HCT116 (cell line): Measurements from ENCODE around the gene NCLN. TPM values are rescaled to one million over a fixed set of nuclear protein-coding genes. Genes with fewer than 3 reads are reported as not detected.

ENCODE experiments used
- ATAC-seq: fragments of 200-7000 bp; cut with Tn5 transposase; 2 replicates; pipeline ENCODE4 v1.9.1; 2020; ENCODE audit warnings: mild to moderate bottlenecking, moderate library complexity
- BruUV-seq: library from RNA; stranded (reverse); fragments of 400-500 nt; replicated peaks from 2 replicates; lab custom pipeline; 2021; lab: Mats Ljungman, UMichigan
- CTCF ChIA-PET: fragments of 300-600 bp; sonication (Branson Sonifier 250); formaldehyde crosslinking; loops from one replicate; lab custom pipeline; 2021; ENCODE audit warnings: antibody characterized with exemption; lab: Charles Lee
- POLR2A ChIA-PET: fragments of 300-600, 350-600 bp; sonication (Branson Sonifier 250); formaldehyde crosslinking; loops from one replicate; lab custom pipeline; 2021; ENCODE audit warnings: antibody characterized with exemption; lab: Charles Lee
- RAD21 ChIA-PET, 2 experiments: fragments of 300-600 bp; sonication (Branson Sonifier 250); formaldehyde crosslinking; loops; one replicate each; lab custom pipeline; 2023; ENCODE audit warnings: low total read pairs in 2 of 2; ENCODE audit not compliant: uncharacterized antibody in 2 of 2, unreplicated experiment in 2 of 2, low non-redundant PET in 1 of 2; lab: Charles Lee
- DNase-seq: peaks from one replicate; pipeline ENCODE4 v3.0.0-alpha.2; 2010; ENCODE audit warnings: low read depth, low spot score
- H2AFZ ChIP-seq: fragments of 200-600 bp; shearing (Covaris generic), sonication (generic); 2 replicates; pipeline ENCODE4 v1.6.1; 2017; ENCODE audit warnings: low read depth, mixed run types, mixed read lengths, antibody characterized with exemption, low read length; ENCODE audit not compliant: poor library complexity, severe bottlenecking
- H3K27ac ChIP-seq: 2 replicates; pipeline ENCODE4 v1.5.1; 2012; ENCODE audit warnings: low read depth, low read length
- H3K27me3 ChIP-seq: fragments of 200-600 bp; sonication (generic); 2 replicates; pipeline ENCODE4 v1.6.1; 2016; ENCODE audit warnings: mixed run types, low read length, mixed read lengths; ENCODE audit not compliant: insufficient read depth
- H3K36me3 ChIP-seq, 2 experiments: fragments of 200-500 bp in 1 of 2; fragments of 200-600 bp in 1 of 2; sonication (Bioruptor generic) in 1 of 2; sonication (generic) in 1 of 2; 2 replicates each; pipeline versions ENCODE4 v1.5.1 to v1.6.1; 2014 to 2016; ENCODE audit warnings: low read length in 2 of 2, inconsistent platforms in 1 of 2, mixed read lengths in 1 of 2, mixed run types in 1 of 2; ENCODE audit not compliant: insufficient read depth in 2 of 2, control insufficient read depth in 1 of 2
- H3K4me1 ChIP-seq, 2 experiments: fragments of 200-600 bp in 1 of 2; sonication (generic) in 1 of 2; 2 replicates each; pipeline versions ENCODE4 v1.5.1 to v1.6.1; 2012 to 2017; ENCODE audit warnings: low read length in 2 of 2, inconsistent platforms in 1 of 2, mild to moderate bottlenecking in 1 of 2, mixed read lengths in 1 of 2, mixed run types in 1 of 2, moderate library complexity in 1 of 2; ENCODE audit not compliant: insufficient read depth in 2 of 2, control insufficient read depth in 1 of 2
- H3K4me2 ChIP-seq: fragments of 200-600 bp; sonication (generic); 2 replicates; pipeline ENCODE4 v1.6.1; 2017; ENCODE audit warnings: mixed run types, low read length, mixed read lengths
- H3K4me3 ChIP-seq, 2 experiments: fragments of 200-600 bp in 1 of 2; sonication (generic) in 1 of 2; replicated peaks in 1 of 2; 2 replicates each; pipeline ENCODE4 v1.5.1; 2011 to 2016; ENCODE audit warnings: low read length in 2 of 2, control low read depth in 1 of 2, low read depth in 1 of 2, mild to moderate bottlenecking in 1 of 2, mixed read lengths in 1 of 2, mixed run types in 1 of 2
- H3K79me2 ChIP-seq: fragments of 200-600 bp; sonication (generic); 2 replicates; pipeline ENCODE4 v1.6.1; 2017; ENCODE audit warnings: mild to moderate bottlenecking, mixed run types, low read length, moderate library complexity, mixed read lengths; ENCODE audit not compliant: insufficient read depth
- H3K9ac ChIP-seq: fragments of 200-600 bp; sonication (generic); 2 replicates; pipeline ENCODE4 v1.6.1; 2016; ENCODE audit warnings: low read length, mixed read lengths
- H3K9me2 ChIP-seq: fragments of 200-600 bp; sonication (generic), shearing (Covaris generic); 2 replicates; pipeline ENCODE4 v1.6.1; 2017; ENCODE audit warnings: mixed run types, mild to moderate bottlenecking, moderate library complexity; ENCODE audit not compliant: insufficient read depth
- H3K9me3 ChIP-seq, 2 experiments: fragments of 200-500 bp in 1 of 2; fragments of 200-600 bp in 1 of 2; sonication (Bioruptor generic) in 1 of 2; sonication (generic) in 1 of 2; 2 replicates each; pipeline ENCODE4 v1.6.1; 2014 to 2017; ENCODE audit warnings: low read length in 2 of 2, mixed read lengths in 2 of 2, inconsistent platforms in 1 of 2, low read depth in 1 of 2, mild to moderate bottlenecking in 1 of 2, mixed run types in 1 of 2, moderate library complexity in 1 of 2; ENCODE audit not compliant: control insufficient read depth in 1 of 2, insufficient read depth in 1 of 2
- H4K20me1 ChIP-seq: fragments of 200-600 bp; sonication (generic), shearing (Covaris generic); 2 replicates; pipeline ENCODE4 v1.6.1; 2017; ENCODE audit warnings: mixed run types, mild to moderate bottlenecking, moderate library complexity; ENCODE audit not compliant: insufficient read depth
- CEBPB ChIP-seq: IDR thresholded peaks from 2 replicates; pipeline ENCODE4 v1.6.1; 2012; ENCODE audit warnings: low read depth
- EZH2 ChIP-seq: fragments of 200-600 bp; sonication (generic); IDR thresholded peaks from 2 replicates; pipeline ENCODE4 v1.6.1; 2017; ENCODE audit warnings: antibody characterized with exemption, mixed run types
- JUND ChIP-seq: IDR thresholded peaks from 2 replicates; pipeline ENCODE4 v1.6.1; 2012
- POLR2A ChIP-seq: IDR thresholded peaks from 2 replicates; pipeline ENCODE4 v1.7.0; 2011; ENCODE audit warnings: borderline replicate concordance; ENCODE audit not compliant: insufficient read depth, insufficient read length; ENCODE audit errors: extremely low read depth
- POLR2AphosphoS5 ChIP-seq: IDR thresholded peaks from 2 replicates; pipeline ENCODE4 v1.6.1; 2011; ENCODE audit warnings: mild to moderate bottlenecking, low read depth, low read length, moderate library complexity
- RAD21 ChIP-seq: IDR thresholded peaks from 2 replicates; pipeline ENCODE4 v1.6.1; 2012; ENCODE audit warnings: low read depth, mild to moderate bottlenecking
- SIN3A ChIP-seq: IDR thresholded peaks from 2 replicates; pipeline ENCODE4 v1.6.1; 2012; ENCODE audit warnings: low read depth
- SRF ChIP-seq: IDR thresholded peaks from 2 replicates; pipeline ENCODE4 v1.6.1; 2012; ENCODE audit warnings: low read depth
- TCF7L2 ChIP-seq: IDR thresholded peaks from 2 replicates; pipeline ENCODE4 v1.7.0; 2011; ENCODE audit warnings: borderline replicate concordance, inconsistent platforms; ENCODE audit not compliant: insufficient read depth, insufficient read length; ENCODE audit errors: extremely low read depth
- YY1 ChIP-seq: IDR thresholded peaks from 2 replicates; pipeline ENCODE4 v1.6.1; 2011; ENCODE audit warnings: low read length, low read depth, moderate library complexity, mild to moderate bottlenecking; ENCODE audit not compliant: insufficient replicate concordance; ENCODE audit errors: extremely low read depth
- ZNF274 ChIP-seq: fragments of 200-500 bp; sonication (Bioruptor generic); IDR thresholded peaks from 2 replicates; pipeline ENCODE4 v1.6.1; 2014; ENCODE audit warnings: mild to moderate bottlenecking, low read depth, low read length, inconsistent platforms
- intact Hi-C: fragments of 100-400 bp; cut with micrococcal nuclease; formaldehyde crosslinking; loops from 2 replicates; pipeline ENCODE4 v1.10.0; 2022
- total RNA-seq: library from RNA; stranded (reverse); gene quantifications from one replicate; pipeline ENCODE4 v1.2.1, GENCODE V29; 2021; ENCODE audit not compliant: unreplicated experiment
- TF ChIP-seq, protein P1 (sequence below), 3 experiments: fragments of 200-600 bp in 1 of 3; sonication (generic) in 1 of 3; IDR thresholded peaks in 2 of 3; conservative IDR thresholded peaks in 1 of 3; 2 replicates each; pipeline ENCODE4 v1.5.1; 2012 to 2017; ENCODE audit warnings: low read depth in 2 of 3, low read length in 2 of 3, antibody characterized with exemption in 1 of 3, borderline replicate concordance in 1 of 3, control low read depth in 1 of 3, mild to moderate bottlenecking in 1 of 3, mixed read lengths in 1 of 3, mixed run types in 1 of 3, moderate library complexity in 1 of 3; ENCODE audit not compliant: insufficient read depth in 1 of 3
- TF ChIP-seq, protein P2 (sequence below): IDR thresholded peaks from 2 replicates; pipeline ENCODE4 v1.6.1; 2012; ENCODE audit warnings: low read depth
- TF ChIP-seq, protein P3 (sequence below): IDR thresholded peaks from 2 replicates; pipeline ENCODE4 v1.6.1; 2011; ENCODE audit warnings: mild to moderate bottlenecking, low read length, moderate library complexity; ENCODE audit not compliant: insufficient replicate concordance; ENCODE audit errors: extremely low read depth
- TF ChIP-seq, protein P4 (sequence below): IDR thresholded peaks from 2 replicates; pipeline ENCODE4 v1.6.1; 2012

Gene NCLN
- total RNA-seq, 1 experiment from 2014 or later, result 119 TPM

DNA sequence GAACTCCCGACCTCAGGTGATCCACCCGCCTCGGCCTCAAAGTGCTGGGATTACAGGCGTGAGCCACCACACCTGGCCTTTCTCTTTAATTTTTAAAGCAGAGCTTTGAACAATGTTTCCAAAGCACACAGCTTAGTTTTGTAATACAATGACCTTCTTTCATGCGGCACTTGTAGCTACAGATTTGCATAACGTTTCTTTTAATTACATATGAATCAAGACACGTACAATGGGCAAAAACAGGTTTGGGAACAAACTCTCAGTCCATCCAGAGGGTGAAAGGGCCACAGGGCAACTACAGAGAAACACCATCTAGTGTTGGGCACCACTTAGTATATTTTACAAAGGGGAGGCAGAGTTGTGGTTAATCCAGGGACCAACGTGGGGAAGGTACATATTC is 26.2 kb upstream of the NCLN start:
- CTCF ChIA-PET, result interaction anchor here (0.8 kb wide), 1 partner anchor 33 kb away, joined by 3 read pairs; no protein-coding TSS in a partner anchor
- Histone ChIP-seq H3K9me3 (no peaks in the 10 kb centered on the region), H3K9ac (no peak overlapping the region), H4K20me1 (no peaks in the 10 kb centered on the region), H3K9me2 (no peaks in the 10 kb centered on the region), H3K4me1 (peaks cover 5 to 21% of the 10 kb centered on the region in 2 experiments; a peak in 3 of 4 replicates), H3K27ac (no peak overlapping the region), H3K36me3 (no peaks in the 10 kb centered on the region), H2AFZ (no peak overlapping the region), H3K4me2 (no peak overlapping the region), H3K79me2 (no peaks in the 10 kb centered on the region), H3K4me3 (no peak overlapping the region), H3K27me3 (no peaks in the 10 kb centered on the region)
- POLR2A ChIA-PET, result no interaction called here
- TF ChIP-seq, protein P1, sequence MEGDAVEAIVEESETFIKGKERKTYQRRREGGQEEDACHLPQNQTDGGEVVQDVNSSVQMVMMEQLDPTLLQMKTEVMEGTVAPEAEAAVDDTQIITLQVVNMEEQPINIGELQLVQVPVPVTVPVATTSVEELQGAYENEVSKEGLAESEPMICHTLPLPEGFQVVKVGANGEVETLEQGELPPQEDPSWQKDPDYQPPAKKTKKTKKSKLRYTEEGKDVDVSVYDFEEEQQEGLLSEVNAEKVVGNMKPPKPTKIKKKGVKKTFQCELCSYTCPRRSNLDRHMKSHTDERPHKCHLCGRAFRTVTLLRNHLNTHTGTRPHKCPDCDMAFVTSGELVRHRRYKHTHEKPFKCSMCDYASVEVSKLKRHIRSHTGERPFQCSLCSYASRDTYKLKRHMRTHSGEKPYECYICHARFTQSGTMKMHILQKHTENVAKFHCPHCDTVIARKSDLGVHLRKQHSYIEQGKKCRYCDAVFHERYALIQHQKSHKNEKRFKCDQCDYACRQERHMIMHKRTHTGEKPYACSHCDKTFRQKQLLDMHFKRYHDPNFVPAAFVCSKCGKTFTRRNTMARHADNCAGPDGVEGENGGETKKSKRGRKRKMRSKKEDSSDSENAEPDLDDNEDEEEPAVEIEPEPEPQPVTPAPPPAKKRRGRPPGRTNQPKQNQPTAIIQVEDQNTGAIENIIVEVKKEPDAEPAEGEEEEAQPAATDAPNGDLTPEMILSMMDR (IDR thresholded peaks at IDR 0.05 in 2 of 3, conservative IDR thresholded peaks at IDR 0.05 in 1 of 3; ENCODE audit: borderline replicate concordance in 1 of 3, insufficient read depth in 1 of 3, low read depth in 2 of 3, low read length in 2 of 3), result no peak
- TF ChIP-seq CEBPB, result no peak
- TF ChIP-seq, protein P2, sequence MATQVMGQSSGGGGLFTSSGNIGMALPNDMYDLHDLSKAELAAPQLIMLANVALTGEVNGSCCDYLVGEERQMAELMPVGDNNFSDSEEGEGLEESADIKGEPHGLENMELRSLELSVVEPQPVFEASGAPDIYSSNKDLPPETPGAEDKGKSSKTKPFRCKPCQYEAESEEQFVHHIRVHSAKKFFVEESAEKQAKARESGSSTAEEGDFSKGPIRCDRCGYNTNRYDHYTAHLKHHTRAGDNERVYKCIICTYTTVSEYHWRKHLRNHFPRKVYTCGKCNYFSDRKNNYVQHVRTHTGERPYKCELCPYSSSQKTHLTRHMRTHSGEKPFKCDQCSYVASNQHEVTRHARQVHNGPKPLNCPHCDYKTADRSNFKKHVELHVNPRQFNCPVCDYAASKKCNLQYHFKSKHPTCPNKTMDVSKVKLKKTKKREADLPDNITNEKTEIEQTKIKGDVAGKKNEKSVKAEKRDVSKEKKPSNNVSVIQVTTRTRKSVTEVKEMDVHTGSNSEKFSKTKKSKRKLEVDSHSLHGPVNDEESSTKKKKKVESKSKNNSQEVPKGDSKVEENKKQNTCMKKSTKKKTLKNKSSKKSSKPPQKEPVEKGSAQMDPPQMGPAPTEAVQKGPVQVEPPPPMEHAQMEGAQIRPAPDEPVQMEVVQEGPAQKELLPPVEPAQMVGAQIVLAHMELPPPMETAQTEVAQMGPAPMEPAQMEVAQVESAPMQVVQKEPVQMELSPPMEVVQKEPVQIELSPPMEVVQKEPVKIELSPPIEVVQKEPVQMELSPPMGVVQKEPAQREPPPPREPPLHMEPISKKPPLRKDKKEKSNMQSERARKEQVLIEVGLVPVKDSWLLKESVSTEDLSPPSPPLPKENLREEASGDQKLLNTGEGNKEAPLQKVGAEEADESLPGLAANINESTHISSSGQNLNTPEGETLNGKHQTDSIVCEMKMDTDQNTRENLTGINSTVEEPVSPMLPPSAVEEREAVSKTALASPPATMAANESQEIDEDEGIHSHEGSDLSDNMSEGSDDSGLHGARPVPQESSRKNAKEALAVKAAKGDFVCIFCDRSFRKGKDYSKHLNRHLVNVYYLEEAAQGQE, result no peak
- no peak for TF ChIP-seq RAD21
- TF ChIP-seq EZH2, result no peak
- no peak for TF ChIP-seq YY1
- TF ChIP-seq, protein P3, sequence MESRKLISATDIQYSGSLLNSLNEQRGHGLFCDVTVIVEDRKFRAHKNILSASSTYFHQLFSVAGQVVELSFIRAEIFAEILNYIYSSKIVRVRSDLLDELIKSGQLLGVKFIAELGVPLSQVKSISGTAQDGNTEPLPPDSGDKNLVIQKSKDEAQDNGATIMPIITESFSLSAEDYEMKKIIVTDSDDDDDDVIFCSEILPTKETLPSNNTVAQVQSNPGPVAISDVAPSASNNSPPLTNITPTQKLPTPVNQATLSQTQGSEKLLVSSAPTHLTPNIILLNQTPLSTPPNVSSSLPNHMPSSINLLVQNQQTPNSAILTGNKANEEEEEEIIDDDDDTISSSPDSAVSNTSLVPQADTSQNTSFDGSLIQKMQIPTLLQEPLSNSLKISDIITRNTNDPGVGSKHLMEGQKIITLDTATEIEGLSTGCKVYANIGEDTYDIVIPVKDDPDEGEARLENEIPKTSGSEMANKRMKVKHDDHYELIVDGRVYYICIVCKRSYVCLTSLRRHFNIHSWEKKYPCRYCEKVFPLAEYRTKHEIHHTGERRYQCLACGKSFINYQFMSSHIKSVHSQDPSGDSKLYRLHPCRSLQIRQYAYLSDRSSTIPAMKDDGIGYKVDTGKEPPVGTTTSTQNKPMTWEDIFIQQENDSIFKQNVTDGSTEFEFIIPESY, result no peak
- TF ChIP-seq, protein P4, sequence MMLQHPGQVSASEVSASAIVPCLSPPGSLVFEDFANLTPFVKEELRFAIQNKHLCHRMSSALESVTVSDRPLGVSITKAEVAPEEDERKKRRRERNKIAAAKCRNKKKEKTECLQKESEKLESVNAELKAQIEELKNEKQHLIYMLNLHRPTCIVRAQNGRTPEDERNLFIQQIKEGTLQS, result no peak
- no peak for TF ChIP-seq SRF
- TF ChIP-seq POLR2A, result no peak
- no peak for TF ChIP-seq POLR2AphosphoS5
- no peak for TF ChIP-seq SIN3A
- no peak for TF ChIP-seq JUND
- TF ChIP-seq TCF7L2, result no peak
- no peak for TF ChIP-seq ZNF274
- ATAC-seq, result no peak
- RAD21 ChIA-PET, result no interaction called here
- BruUV-seq, result no TSS peak
- DNase-seq, result no peak
- intact Hi-C loops, result no loop called here
